HG02623 (cell line): ENCODE results near the gene WDR48.
A peak's percentile ranks its signal among the peaks of the same experiment; 100 is the strongest.

Experiments used
- ATAC-seq: cut with Tn5 transposase; IDR thresholded peaks from one replicate; pipeline ENCODE4 v1.9.1; 2021; ENCODE audit warnings: moderate library complexity; ENCODE audit not compliant: unreplicated experiment

Gene WDR48

DNA sequence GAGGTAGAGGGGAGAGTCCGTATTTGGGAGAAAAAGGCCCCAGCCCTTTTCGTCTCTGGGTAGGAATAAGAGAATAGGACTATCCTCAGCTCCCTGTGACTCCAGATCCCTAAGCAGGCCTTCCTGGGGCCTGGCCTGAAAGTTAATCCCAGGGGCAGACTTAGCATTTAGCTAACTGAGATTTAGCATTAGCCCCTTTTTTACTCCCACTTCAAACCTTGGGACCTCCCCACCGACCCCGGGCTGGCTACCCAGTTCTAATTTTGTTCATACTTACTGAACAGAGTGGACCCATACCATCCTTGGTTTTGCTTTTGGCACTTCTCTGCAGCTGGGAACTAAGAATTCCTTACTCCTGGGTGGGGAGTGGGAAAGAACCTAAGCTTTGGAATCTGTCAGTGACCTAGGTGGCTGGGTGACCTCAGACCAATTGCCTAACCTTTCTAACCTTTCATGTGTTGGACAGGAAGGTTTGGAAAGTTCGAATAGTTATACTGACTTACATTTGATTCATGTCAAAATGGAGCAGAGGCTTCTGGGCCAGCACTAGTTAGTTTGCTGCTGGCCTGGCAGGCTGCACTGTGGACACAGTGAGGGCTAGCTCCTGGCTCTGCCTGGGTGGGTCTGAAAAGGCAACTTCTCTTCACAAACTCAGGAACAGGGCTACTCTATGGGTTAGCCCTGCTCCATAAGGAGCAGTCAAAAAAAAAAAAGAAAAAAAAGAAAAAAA is 67.3 kb downstream of the WDR48 start:
- no peak for ATAC-seq

DNA sequence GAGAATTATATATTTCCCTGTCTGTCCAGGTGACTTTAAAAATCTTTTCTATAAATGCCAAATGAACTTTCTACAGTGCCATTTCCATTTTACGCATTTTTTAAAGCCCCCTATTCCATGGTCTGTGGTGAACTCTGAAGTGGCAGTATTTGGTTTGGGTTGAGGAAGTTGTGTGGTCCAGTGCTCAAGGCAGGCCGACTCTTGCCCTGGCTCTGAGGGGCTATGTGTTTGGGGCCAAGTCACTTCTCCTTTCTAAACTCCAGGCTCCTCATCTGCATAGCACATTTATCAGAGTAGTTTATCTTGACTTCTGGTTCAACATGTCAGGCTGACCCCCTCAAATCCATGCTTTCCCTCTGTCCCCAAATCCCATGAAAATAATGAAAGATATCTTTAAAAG is 69.8 kb downstream of the WDR48 start:
- no peak for ATAC-seq

DNA sequence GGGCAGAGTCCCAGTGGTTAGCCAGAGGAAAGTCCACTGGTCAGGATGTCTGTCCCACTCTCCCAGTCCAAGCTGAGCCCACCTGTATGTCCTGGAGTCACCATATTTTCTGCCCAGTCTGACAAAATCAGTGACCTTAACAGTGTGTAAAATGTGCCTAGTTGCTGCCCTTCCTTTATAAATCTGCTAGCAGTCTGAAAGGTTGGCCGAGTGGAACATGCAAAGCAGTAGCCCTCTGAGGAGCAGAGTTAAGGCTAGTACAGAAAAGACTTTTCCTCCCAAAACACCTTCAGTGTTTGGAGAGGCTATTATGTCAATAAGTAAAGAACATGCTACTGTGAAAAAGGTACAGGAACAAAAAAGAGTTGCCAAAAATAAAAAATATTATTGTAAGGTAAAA is 71.0 kb downstream of the WDR48 start:
- ATAC-seq, result peak; percentile 63

DNA sequence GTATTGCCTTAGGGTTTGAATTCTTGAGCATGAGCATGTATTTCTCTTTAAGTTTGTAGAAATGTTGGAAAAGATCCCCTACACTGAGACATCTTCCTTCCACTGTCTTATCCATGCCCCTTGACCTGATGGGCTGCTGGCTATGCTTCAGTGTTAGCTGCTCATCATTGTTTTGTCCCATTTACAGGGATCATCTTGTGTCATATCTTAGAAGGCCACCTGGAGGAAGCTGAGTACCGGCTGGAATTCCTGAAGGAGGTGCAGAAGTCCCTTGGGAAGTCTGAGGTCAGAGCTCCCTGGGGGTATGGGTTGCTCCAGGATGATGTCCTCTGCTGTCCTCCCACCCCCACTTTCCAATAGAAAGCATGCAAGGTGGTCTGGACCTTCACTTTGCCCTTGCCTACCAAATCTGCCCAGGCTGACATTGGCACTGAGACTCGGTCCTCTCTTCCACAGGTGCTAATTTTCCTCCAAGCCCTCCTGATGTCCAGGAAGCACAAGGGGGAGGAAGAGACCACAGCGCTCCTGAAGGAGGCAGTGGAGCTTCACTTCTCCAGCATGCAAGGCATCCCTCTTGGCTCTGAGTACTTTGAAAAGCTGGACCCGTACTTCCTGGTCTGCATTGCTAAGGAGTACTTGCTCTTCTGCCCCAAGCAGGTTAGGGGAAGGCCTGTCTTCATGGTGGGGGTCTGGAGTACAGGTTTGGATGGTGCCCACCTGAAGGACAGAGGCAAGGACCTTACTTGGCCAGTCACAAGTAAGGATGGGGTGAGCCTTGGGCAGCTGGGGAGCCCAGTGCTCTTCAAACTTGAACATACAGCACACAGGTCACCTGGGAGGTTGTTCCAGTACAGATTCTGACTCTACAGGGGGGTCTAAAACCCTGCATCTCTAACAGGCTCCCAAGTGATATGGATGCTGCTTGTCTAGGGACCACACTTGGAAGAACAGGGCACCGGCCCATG is 73.3 kb downstream of the WDR48 start:
- ATAC-seq, result no peak

DNA sequence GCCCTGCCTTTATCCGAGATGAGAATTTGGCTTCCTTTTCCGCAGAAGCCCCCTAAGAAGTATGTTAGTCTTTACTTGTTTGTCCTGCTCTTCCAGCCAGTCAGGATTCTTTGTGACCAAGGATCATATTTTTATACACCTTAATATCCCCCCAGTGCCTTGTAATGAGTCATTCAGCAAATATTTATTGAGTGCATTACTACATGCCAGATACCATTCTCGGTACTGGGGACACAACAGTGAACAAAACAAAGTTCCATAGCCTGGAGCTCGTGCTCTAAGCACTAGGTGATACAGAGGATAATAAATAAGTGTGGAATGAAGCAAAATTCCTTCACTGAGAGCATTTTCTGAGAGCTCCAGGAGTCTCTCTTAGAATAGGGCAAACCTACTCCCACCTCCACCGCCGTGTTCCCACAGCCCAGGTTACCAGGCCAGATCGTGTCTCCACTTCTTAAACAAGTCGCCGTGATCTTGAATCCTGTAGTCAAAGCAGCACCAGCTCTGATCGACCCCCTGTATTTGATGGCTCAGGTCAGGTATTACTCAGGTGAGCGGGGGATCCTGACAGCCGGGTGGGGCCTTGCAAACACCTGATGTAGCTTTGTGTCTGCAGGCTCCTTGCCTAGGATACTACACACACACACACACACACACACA is 74.2 kb downstream of the WDR48 start:
- ATAC-seq, result no peak

DNA sequence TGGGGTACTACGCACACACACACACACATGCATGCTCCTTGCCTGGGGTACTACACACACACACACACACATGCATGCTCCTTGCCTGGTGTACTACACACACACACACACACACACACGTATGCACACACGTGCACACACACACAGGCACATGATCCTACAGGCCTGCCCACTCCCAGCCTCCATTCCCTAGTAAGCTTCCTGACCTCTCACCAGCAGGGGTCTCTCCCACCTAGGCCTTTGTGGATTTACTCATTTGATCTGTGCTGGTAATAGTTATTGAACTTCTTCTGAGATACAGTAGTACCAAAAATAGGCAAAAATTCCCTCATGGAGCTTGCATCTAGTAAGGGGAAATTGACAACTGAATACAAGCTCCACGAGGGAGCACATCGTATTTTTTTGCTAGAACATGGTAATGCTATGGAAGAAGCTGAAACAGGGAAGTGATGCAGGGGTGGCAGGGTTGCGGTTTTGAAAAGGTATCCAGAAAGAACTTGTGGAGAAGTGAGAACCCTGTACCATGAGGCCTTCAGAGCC is 74.8 kb downstream of the WDR48 start:
- no peak for ATAC-seq

DNA sequence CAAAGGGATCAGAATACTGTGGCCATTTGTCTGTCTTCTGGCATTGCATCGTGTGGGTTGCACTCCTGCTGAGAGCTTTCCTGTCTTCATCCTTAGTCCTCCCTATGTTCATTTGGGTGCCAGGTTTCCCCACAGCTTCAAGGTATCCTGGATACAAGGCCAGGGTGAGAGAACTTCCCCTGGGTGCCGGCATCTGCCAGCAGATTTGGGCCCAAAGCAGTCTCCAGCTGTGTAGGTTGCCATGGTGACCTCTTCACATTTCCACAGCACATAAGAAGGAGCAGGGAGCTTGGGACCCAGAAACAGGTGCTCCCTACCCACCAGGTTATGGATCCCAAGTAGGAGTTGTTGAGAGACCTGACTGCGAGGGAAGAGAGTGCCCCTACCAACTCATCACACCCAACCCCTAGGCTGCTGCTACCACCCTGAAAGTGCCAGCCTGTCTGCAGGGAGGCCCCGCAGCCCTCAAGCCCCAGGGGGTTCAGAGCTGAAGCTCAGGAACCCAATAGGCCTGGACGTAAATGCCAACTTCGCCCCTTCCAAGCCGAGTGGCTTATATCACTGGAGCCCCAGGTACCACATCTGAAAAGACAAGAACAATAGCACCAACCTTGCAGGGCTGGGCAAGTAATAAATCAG is 75.6 kb downstream of the WDR48 start:
- ATAC-seq, result no peak

DNA sequence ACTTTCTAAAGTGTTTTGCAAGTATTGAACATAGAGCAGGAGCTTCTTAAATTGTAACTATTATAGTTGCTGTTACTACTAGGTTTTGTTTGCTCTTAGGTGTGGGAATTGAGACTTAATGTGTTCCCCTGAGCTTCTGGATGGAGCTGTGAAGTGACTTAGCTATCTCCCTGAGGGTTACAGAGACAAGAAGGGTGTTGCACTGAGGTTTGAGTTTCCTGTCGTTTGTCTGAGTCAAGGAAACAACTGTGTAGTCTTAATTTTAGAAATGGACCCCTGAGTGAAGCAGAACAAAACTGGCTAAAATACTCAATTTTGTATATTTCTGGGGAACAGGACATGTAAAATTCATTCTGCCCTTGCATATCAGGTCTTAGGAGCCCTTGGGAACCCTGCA is 76.1 kb downstream of the WDR48 start:
- ATAC-seq, result no peak

DNA sequence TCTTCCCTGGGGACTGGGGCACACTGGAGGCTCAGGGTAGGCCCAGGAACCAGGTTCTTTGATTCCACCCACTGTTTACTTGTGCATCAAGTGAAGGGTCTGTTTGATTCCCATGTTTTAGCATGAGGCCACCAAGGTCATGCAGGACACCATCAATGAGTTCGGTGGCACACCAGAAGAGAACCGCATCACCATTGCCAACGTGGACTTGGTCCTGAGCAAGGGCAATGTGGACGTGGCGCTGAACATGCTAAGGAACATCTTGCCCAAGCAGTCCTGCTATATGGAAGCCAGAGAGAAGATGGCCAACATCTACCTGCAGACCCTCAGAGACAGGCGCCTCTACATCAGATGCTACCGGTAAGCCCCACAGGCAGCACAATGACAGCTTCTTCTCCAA is 77.1 kb downstream of the WDR48 start:
- no peak for ATAC-seq

DNA sequence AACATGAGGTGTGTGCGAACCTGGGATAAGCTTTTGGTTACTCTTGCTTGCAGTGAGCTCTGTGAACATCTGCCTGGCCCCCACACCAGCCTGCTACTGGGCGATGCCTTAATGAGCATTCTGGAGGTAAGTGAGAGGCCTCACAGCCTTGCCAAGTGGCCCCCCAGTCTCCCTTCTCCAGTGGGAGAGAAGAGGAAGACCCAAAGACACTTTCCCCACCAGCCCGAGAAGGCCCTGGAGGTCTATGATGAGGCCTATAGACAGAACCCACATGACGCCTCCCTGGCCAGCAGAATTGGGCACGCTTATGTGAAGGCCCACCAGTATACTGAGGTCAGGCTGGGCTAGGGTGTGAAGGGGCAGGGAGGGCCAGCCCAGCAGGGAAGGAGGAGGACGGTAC is 78.2 kb downstream of the WDR48 start:
- ATAC-seq, result no peak

DNA sequence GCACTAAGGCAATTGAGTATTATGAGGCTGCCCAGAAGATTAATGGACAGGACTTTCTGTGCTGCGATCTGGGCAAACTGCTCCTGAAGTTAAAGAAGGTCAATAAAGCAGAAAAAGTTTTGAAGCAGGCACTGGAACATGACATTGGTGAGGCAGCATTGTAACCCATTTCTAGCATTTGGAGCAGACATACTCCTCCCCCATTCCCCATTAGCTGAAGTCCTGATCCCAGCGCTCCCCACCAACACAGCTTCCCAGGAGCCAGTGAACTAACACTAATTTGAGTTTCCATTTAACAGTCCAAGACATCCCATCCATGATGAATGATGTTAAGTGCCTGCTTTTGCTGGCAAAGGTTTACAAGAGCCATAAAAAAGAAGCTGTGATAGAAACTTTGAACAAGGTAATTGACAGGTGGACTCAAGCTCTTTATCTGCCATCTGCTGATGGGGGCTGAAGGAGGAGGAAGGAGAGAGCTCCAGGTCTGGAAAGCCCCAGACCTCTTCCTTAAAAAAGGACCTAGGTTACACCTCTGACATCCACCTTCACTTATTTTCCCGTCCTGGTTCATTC is 79.0 kb downstream of the WDR48 start:
- no peak for ATAC-seq

DNA sequence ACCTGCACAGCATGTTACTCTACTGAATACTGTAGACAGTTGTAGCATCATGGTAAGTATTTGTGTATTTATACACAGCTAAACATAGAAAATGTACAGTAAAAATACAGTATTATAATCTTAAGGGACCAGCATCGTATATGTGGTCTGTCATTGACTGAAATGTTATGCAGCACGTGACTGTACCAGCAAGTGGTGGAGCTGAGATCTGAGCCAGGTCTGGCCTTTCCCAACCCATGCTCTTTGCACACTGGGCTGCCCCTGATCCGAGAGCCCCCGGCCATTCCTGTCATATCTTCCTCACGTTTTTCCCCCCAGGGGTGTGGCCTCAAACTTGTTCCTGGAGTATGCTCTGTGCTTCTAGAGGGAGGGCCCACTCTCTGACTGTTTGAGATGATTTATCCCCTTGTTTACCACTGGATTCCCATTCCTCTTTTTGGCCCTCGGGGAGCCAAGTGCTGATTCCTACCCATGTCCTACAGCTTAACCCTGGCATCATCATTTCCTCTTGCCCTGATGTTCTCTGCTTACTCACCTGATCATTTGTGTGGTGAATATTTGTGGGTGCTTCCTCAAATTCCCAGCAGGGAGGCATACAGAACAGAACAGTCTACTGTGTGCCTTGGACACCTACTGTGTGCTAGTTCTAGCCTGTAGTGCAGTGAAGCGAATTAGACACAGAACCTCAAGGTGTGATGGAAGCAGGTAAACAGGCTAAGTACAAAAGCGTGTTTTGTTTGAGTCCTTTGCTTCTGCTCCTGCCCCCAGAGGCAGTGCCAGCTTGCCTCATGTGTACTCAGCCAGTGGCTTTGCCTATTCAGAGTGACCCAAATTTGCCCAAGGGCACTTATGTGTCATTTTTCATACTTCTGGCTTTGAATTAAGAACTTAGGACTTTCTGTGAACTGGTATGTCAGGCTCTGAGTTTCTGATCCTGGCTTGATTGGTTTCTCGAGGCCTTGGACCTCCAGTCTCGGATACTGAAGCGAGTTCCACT is 80.6 kb downstream of the WDR48 start:
- no peak for ATAC-seq

DNA sequence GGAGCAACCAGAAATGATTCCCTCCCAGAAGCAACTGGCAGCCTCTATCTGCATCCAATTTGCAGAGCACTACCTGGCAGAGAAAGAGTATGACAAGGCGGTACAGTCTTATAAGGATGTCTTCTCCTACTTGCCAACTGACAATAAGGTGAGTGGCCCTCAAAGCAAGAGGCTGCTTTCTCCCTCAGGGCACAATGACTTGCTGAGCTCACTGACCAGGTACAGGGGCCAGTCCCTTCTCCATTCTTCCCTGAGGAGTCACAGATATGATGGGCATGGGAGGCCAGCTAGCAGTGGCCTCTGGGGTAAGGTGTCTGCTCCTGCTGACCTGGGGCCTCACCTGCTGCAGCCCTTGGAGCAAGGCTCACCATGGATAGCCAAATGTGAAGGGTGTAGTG is 81.3 kb downstream of the WDR48 start:
- ATAC-seq, result no peak

DNA sequence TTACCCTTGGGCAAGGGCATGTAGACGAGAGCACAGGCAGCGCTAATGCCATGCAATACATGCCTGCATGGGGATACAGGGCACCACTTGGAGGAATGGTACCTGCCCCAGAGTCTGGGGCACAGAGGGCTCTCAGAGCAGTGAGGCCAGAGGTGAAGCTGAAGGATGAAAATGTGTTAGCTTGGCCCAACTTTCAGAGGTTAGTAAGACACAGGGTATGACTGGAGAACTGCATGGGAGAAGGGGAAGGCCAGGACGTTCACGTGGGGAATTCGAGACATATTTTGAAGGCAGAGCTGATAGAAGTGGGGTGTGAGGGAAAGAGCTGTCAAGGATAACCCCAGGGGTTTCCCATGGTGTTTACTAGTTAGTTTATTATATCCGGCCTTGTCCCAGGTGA is 82.0 kb downstream of the WDR48 start:
- no peak for ATAC-seq

DNA sequence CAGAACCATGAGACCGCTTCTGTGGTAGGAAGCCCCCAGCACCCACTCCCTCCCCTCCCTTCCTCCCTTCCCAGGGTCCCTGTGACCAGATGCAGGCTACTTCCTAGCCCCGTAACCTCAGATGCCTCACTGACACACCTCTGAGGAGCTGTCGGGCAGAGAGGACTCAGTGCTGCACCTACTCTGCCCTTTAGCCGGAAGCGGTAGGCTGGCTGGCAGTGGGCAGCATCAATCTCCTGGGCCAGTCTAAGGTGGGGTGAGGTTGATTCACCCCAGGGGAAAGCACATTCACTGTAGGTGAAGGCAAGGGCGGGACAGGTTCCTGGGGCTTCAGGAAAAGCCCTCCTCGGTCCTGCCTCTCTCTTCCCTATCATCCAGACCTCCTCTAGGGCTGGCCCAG is 82.5 kb downstream of the WDR48 start:
- no peak for ATAC-seq

DNA sequence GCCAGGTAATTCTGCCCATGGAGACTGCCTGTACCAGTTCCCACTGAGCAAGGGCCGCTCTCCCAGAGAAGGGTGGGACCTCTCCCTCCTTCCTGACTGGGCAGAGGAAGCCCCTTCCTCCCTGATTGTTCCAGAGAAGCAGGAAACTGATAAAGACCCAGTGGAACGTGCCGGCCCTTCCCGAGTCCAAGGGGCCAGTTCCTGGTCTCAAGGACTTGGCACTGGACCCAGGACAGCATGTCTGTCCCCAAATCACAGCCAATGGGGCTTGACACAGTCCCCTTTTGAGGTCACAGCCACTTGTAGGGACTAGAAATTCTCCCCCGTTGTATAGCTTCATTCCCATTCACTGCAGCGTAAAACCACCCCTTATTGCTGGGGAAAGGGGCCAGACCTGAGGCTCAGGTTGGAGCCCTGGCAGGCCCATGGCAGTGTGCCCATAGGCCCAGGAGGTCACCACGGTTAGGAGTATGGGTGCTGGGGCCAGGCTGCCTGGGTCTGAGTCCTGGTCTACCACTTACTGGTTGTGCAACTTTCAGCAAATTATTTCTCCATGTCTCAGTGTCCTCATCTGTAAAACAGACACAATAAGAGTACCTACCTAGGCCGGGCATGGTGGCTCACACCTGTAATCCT is 83.5 kb downstream of the WDR48 start:
- no peak for ATAC-seq

DNA sequence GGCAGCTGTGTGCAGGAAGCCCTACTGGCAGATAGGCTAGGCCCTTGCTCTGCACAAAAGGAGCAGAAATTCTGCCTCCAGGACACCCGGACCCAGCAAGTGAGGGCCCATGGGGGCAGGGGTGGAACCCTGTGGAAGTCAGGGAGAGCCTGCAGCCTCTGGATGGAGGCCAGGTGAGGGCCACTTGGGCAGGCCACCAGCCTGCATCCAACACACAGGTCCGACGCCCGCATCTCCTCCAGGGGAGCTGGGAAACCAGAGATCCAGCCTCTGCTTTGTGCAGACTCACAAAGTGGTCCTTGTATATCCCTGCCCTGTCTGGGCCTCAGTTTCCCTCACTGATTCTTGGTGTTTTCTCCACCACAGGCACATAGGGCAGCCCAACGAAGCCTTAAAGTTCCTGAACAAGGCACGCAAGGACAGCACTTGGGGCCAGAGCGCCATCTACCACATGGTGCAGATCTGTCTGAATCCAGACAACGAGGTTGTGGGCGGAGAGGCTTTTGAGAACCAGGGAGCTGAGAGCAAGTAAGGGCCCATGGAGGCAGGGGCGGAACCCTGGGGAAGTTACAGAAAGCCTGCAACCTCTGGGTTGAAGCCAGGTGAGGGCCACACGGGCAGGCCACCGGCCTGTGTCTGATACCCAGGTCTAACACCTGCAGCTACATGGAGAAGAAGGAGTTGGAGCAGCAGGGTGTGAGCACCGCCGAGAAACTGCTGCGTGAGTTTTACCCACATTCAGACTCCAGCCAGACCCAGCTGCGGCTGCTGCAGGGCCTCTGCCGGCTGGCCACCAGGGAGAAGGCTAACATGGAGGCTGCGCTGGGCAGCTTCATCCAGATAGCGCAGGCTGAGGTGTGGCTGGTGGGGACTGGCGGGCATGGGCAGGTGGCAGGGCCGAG is 85.0 kb downstream of the WDR48 start:
- no peak for ATAC-seq

DNA sequence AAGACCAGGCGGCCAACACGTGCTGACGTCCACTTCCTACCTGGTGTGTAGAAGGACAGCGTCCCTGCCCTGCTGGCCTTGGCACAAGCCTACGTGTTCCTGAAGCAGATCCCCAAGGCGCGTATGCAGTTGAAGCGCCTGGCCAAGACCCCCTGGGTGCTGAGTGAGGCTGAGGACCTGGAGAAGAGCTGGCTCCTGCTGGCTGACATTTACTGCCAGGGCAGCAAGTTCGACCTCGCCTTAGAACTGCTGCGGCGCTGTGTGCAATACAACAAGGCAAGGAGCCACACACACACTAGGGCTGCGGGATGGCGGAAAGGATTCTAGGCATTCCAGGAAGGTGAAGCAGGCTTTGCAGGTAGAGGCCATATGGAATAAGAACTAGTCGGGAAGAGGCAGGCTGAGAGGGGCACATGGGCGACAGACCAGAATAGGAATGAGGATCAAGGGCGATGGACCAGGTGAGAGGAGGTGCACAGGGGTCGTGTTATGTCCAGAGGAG is 85.7 kb downstream of the WDR48 start:
- ATAC-seq, result no peak
